GM13976 (cell line): ENCODE measurements around the gene KCNK4.
"Not testable (repeated sequence)": the region's sequence is repeated elsewhere in the genome, so short reads cannot be mapped to it uniquely, and the experiment has no call there.

Source experiments
- DNase-seq: peaks from one replicate; pipeline ENCODE4 v3.0.0; 2012; ENCODE audit warnings: low spot score
- in situ Hi-C: fragments of 300-500 bp; cut with MboI; formaldehyde crosslinking; loops from one replicate; pipeline ENCODE4 v1.12.0; 2022; ENCODE audit warnings: low sequenced_read_pairs, mixed read lengths, inconsistent platforms; ENCODE audit not compliant: unreplicated experiment
- TF ChIP-seq, protein P1 (sequence below): IDR thresholded peaks from 2 replicates; pipeline ENCODE4 v1.5.1; 2012; ENCODE audit warnings: borderline replicate concordance, mild to moderate bottlenecking; ENCODE audit not compliant: insufficient read depth; ENCODE audit errors: extremely low read depth, missing control alignments, control extremely low read depth

Gene KCNK4

GRCh38 chr11:64305075-64305690 lies 14.1 kb downstream of the KCNK4 start, which contains the start of gene ESRRA:
TSS of gene ESRRA (plus strand) at chr11:64305524. CDS start at chr11:64307180, 1,656 bp downstream.
- peak; percentile 100 for DNase-seq
- TF ChIP-seq, protein P1, sequence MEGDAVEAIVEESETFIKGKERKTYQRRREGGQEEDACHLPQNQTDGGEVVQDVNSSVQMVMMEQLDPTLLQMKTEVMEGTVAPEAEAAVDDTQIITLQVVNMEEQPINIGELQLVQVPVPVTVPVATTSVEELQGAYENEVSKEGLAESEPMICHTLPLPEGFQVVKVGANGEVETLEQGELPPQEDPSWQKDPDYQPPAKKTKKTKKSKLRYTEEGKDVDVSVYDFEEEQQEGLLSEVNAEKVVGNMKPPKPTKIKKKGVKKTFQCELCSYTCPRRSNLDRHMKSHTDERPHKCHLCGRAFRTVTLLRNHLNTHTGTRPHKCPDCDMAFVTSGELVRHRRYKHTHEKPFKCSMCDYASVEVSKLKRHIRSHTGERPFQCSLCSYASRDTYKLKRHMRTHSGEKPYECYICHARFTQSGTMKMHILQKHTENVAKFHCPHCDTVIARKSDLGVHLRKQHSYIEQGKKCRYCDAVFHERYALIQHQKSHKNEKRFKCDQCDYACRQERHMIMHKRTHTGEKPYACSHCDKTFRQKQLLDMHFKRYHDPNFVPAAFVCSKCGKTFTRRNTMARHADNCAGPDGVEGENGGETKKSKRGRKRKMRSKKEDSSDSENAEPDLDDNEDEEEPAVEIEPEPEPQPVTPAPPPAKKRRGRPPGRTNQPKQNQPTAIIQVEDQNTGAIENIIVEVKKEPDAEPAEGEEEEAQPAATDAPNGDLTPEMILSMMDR, result no peak
- in situ Hi-C loops, result no loop called here

DNA sequence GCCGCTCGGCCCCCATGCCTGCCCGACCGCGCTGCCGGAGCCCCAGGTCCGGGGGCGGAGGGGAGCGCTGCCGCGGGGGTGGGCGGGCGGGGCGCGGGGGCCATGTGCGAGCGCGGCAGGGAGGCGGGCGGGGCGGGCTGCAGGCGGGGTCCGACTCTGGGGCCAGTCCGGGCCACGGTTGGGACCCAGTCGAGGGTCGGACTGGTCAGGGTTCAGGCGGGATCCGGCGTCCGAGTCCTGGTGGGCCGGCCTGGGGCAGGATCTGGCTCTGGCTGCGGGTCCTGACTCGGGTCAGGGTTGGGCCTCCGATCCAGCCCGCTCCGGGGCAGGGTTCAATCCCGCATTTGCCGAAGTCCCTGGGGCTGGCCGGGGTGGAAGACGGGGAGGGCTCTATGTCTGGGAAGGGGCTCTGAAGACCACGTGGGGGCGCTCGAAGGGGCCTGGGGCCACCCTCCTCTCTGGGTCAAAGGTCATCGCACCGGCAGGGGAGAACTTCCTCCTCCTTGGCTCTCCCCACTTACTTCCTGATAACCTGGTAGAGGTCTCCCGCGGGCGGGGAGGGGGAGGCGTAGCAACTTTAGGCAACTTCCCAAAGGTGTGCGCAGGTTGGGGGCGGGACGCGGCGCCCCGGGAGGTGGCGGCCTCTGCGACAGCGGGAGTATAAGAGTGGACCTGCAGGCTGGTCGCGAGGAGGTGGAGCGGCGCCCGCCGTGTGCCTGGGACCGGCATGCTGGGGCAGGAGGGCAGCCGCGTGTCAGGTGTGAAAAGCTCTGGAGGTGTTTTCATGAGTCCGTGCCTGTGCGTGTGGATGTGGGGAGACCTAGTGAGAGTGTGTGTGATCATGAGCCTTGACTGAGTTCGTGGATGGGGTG lies 14.8 kb downstream of the KCNK4 start:
- in situ Hi-C loops, result no loop called here
- TF ChIP-seq, protein P1, result peak; percentile 43
- no peak for DNase-seq

DNA sequence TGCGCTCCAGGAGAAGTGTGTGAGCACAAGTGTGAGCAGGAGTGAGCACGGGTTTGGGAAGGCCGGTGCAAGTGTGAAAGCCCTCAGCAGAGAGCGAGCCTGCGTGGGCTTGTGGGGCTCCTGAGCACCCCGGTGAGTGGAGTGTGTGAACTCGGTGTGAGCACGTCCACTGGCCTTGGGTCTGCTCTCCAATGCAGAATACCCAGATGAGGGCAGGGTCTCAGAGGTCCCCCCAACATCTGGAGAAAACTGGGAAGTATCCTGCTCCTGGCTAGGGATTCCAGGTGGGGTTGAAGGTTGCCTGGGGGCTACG lies 15.4 kb downstream of the KCNK4 start:
- in situ Hi-C loops, result no loop called here
- DNase-seq, result no peak
- TF ChIP-seq, protein P1, result no peak

GRCh38 chr11:64306876-64307622 lies 15.9 kb downstream of the KCNK4 start:
- TF ChIP-seq, protein P1, result no peak
- in situ Hi-C loops, result no loop called here
- no peak for DNase-seq

DNA sequence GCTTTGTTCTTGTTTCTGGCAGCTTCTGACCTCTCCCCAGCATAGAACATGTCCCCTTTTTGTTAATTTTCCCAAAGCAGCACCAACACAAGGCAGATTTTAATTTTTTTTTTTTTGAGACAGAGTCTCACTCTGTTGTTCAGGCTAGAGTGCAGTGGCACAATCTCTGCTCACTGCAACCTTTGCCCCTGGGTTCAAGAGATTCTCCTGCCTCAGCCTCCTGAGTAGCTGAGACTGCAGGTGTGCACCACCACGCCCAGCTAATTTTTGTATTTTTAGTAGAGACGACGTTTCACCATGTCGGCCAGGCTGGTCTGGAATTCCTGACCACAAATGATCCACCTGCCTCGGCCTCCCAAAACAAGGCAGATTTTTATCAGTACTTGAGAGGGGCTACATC lies 16.7 kb downstream of the KCNK4 start:
- DNase-seq, in situ Hi-C loops: not testable (repeated sequence)

- DNase-seq, result no peak
- in situ Hi-C loops, result no loop called here
- TF ChIP-seq, protein P1, result no peak
Measured at GRCh38 chr11:64312947-64313346, 21.8 kb downstream of the KCNK4 start.
